ENCODE data around the gene RHOH.
A peak's percentile ranks its signal among the peaks of the same experiment; 100 is the strongest.

- no peak for TF ChIP-seq TAF1 (IDR thresholded peaks at IDR 0.05; ENCODE audit: low read depth, low read length)
- peak; percentile 50; the same call in 1 of the 2 replicates for TF ChIP-seq POLR2A (IDR thresholded peaks at IDR 0.05; ENCODE audit: low read depth, low read length)
- TF ChIP-seq POLR2AphosphoS5 (IDR thresholded peaks at IDR 0.05; ENCODE audit: low read depth, low read length): peak; percentile 28; the same call in 1 of the 2 replicates
- TF ChIP-seq SPI1 (IDR thresholded peaks at IDR 0.05; ENCODE audit: low read depth, low read length): no peak
Observed at GRCh38 chr4:40214661-40215418, 18.0 kb downstream of the RHOH start.

All from GM12891 (cell line).